GM08714 (cell line): Measurements from ENCODE around the gene ALMS1.
"Not testable (repeated sequence)": the region's sequence is repeated elsewhere in the genome, so short reads cannot be mapped to it uniquely, and the experiment has no call there.

Experiments
- H3K4me3 ChIP-seq: fragments of 200-500 bp; sonication (Bioruptor generic); 2 replicates; pipeline ENCODE4 v1.5.1; 2014; ENCODE audit warnings: mild to moderate bottlenecking, low read length, inconsistent platforms
- ZNF274 ChIP-seq: IDR thresholded peaks from 2 replicates; pipeline ENCODE4 v1.6.1; 2012; ENCODE audit warnings: mild to moderate bottlenecking, low read depth, low read length

ALMS1 gene

GRCh38 chr2:73528688-73529087 is 143.1 kb downstream of the ALMS1 start:
- no peak for TF ChIP-seq ZNF274
- H3K4me3 ChIP-seq: no peak overlapping the region

GRCh38 chr2:73530773-73531172 is 145.1 kb downstream of the ALMS1 start:
- not testable (repeated sequence) for H3K4me3 ChIP-seq

- TF ChIP-seq ZNF274: no peak
- no peak overlapping the region for H3K4me3 ChIP-seq
Measured at GRCh38 chr2:73532381-73532780, 146.7 kb downstream of the ALMS1 start.

GRCh38 chr2:73536133-73536840 is 150.7 kb downstream of the ALMS1 start:
- H3K4me3 ChIP-seq: no peak overlapping the region
- no peak for TF ChIP-seq ZNF274

GRCh38 chr2:73560875-73561274 is 175.2 kb downstream of the ALMS1 start:
- H3K4me3 ChIP-seq: not testable (repeated sequence)

GRCh38 chr2:73561422-73561821 is 175.8 kb downstream of the ALMS1 start:
- TF ChIP-seq ZNF274: no peak
- H3K4me3 ChIP-seq: no peak overlapping the region

GRCh38 chr2:73564986-73565385 is 179.3 kb downstream of the ALMS1 start:
- no peak for TF ChIP-seq ZNF274
- H3K4me3 ChIP-seq: no peak overlapping the region

- no peak overlapping the region for H3K4me3 ChIP-seq
- TF ChIP-seq ZNF274: no peak
Measured at GRCh38 chr2:73566288-73566878, 180.7 kb downstream of the ALMS1 start.

- no peak overlapping the region for H3K4me3 ChIP-seq
- TF ChIP-seq ZNF274: no peak
Measured at GRCh38 chr2:73575261-73575660, 189.6 kb downstream of the ALMS1 start.

GRCh38 chr2:73582364-73582763 is 196.7 kb downstream of the ALMS1 start:
- H3K4me3 ChIP-seq: no peak overlapping the region
- no peak for TF ChIP-seq ZNF274

- no peak overlapping the region for H3K4me3 ChIP-seq
- no peak for TF ChIP-seq ZNF274
Measured at GRCh38 chr2:73588177-73588576, 202.5 kb downstream of the ALMS1 start.

GRCh38 chr2:73593680-73594079 is 208.0 kb downstream of the ALMS1 start:
- H3K4me3 ChIP-seq: no peak overlapping the region
- TF ChIP-seq ZNF274: no peak

- H3K4me3 ChIP-seq: no peak overlapping the region
- TF ChIP-seq ZNF274: no peak
Measured at GRCh38 chr2:73594251-73594650, 208.6 kb downstream of the ALMS1 start.

GRCh38 chr2:73601780-73602179 is 216.1 kb downstream of the ALMS1 start:
- H3K4me3 ChIP-seq: no peak overlapping the region
- no peak for TF ChIP-seq ZNF274

GRCh38 chr2:73603099-73603588 is 217.5 kb downstream of the ALMS1 start:
- H3K4me3 ChIP-seq: not testable (repeated sequence)

- not testable (repeated sequence) for H3K4me3 ChIP-seq
Measured at GRCh38 chr2:73604589-73604988, 219.0 kb downstream of the ALMS1 start.

- TF ChIP-seq ZNF274: no peak
- no peak overlapping the region for H3K4me3 ChIP-seq
Measured at GRCh38 chr2:73610111-73610510, 224.5 kb downstream of the ALMS1 start.
